Right lobe of liver (tissue), 6 donors: ENCODE measurements around the gene NRCAM. TPM values are rescaled to one million over a fixed set of nuclear protein-coding genes. Genes with fewer than 3 reads are reported as not detected.

Experiments used
- ATAC-seq, 4 donors: fragments of 200-7000 bp; cut with Tn5 transposase; one replicate each; pipeline ENCODE4 v1.9.1; 2020; ENCODE audit warnings: mild to moderate bottlenecking in 4 of 4, moderate library complexity in 4 of 4
- DNase-seq, 3 donors: peaks; one replicate each; pipeline ENCODE4 v3.0.0-alpha.2; 2020
- H3K27ac ChIP-seq, 3 donors: fragments of 200-600 bp; one replicate each; pipeline ENCODE4 v1.8.0; 2022
- H3K27me3 ChIP-seq, 2 donors: fragments of 200-600 bp; one replicate each; pipeline ENCODE4 v1.8.0; 2022
- H3K36me3 ChIP-seq, 4 donors: fragments of 200-600 bp; sonication (generic) in 1 of 4; one replicate each; pipeline versions ENCODE4 v1.5.1 to v1.8.0; 2017 to 2022; ENCODE audit warnings: control low read depth in 1 of 4
- H3K4me1 ChIP-seq, 4 donors: fragments of 200-600 bp; sonication (generic) in 1 of 4; one replicate each; pipeline versions ENCODE4 v1.5.1 to v1.8.0; 2017 to 2022; ENCODE audit warnings: control low read depth in 1 of 4
- H3K4me3 ChIP-seq, 3 donors: fragments of 200-600 bp; one replicate each; pipeline ENCODE4 v1.8.0; 2022
- H3K9me3 ChIP-seq, 4 donors: fragments of 200-600 bp; sonication (generic) in 1 of 4; one replicate each; pipeline versions ENCODE4 v1.5.1 to v1.8.0; 2017 to 2022; ENCODE audit warnings: control low read depth in 1 of 4
- CTCF ChIP-seq, 4 donors: fragments of 200-600 bp in 3 of 4; fragments of 450-650 bp in 1 of 4; IDR thresholded peaks; one replicate each; pipeline versions ENCODE4 v1.5.1 to v1.8.0; 2016 to 2022; ENCODE audit warnings: antibody characterized with exemption in 4 of 4, mild to moderate bottlenecking in 2 of 4
- POLR2A ChIP-seq: fragments of 450-650 bp; IDR thresholded peaks from one replicate; pipeline ENCODE4 v1.6.1; 2017; ENCODE audit warnings: antibody characterized with exemption, mild to moderate bottlenecking
- WGBS: methylation state at CpG from one replicate; pipeline ENCODE4 v1.1.6; 2018; ENCODE audit warnings: low coverage, low lambda C conversion rate; ENCODE audit not compliant: insufficient coverage; ENCODE audit errors: missing lambda C conversion rate; 5-methylcytosine and 5-hydroxymethylcytosine counted together
- intact Hi-C, 2 donors: fragments of 100-400 bp; cut with DNase I; formaldehyde crosslinking; loops; one replicate each; pipeline versions ENCODE4 v1.11.2 to v1.14.1; 2022
- total RNA-seq, 6 experiments: library from RNA; depleted of rRNA in 2 of 6; stranded (reverse); fragments of >200 nt in 2 of 6; fragmentation: NEBNext Ultra II Directional in 3 of 6; extraction: Animal tissue kit (Norgen Biotek cat#: 25700) in 3 of 6; gene quantifications; one replicate each; pipeline versions ENCODE4 v1.1.0 to v1.2.4, GENCODE V29; 2016 to 2023
- donor health status: DM: no; HTN: yes; CAD: no.
- donor health status: DM: no; HTN: no; CAD: no.
- donor health status: DM: no; HTN: no; CAD: no.
- donor health status: DM: no; HTN: yes; CAD: no.
- donor health status: DM: no; HTN: yes; CAD: no.

Gene NRCAM
- total RNA-seq, 6 experiments from 2014 or later: 0.16 to 1.9 (median 0.27) TPM

GRCh38 chr7:108222236-108222892 lies 233.9 kb downstream of the NRCAM start:
- no peaks in the 10 kb centered on the region for H3K27me3 ChIP-seq
- intact Hi-C loops: no loop called here
- TF ChIP-seq POLR2A: no peak
- TF ChIP-seq CTCF (IDR thresholded peaks at IDR 0.05): no peak
- DNase-seq (no peak), ATAC-seq (peak in 2 of 4 donors; percentile 40 to 43)
- H3K36me3 ChIP-seq: no peaks in the 10 kb centered on the region
- H3K9me3 ChIP-seq: no peaks in the 10 kb centered on the region
- H3K4me1 ChIP-seq: no peaks in the 10 kb centered on the region
- H3K4me3 ChIP-seq: no peak overlapping the region
- no peak overlapping the region for H3K27ac ChIP-seq
- 54% methylated on average over 7 of the region's 7 CpGs for WGBS

DNA sequence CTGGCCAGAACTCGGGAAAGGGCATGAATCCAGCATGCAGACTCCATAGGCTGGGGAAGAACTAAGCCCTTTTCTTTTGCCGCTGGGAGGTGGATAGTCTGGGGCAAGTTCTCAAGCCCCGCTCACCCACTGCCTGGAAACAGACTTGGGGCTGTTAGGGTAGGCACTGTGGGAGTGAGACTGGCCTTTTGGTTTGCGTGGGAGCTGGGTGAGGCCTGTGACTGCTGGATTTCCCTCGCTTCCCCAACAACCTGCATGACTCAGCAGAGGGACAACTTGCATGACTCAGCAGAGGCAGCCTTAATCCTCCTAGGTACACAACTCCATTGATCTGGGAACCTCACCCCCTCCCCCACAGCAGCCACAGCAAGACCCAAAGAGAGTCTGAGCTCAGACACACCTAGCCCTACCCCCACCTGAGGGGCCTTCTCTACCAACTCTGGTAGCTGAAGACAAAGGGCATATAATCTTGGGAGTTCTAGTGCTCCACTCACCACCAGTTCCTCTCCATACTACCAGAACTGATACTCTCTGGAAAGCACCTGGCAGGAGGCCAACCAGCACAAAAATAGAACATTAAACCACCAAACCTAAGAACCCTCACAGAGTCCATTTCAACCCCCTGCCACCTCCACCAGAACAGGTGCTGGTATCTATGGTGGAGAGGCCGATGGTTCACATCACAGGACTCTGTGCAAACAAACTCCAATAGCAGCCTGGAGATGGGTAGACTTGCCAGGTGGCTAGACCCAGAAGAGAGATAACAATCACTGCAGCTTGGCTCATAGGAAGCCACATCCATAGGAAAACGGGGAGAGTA lies 244.6 kb downstream of the NRCAM start:
- Histone ChIP-seq H3K27ac (no peak overlapping the region), H3K27me3 (no peaks in the 10 kb centered on the region), H3K4me1 (no peaks in the 10 kb centered on the region), H3K9me3 (no peaks in the 10 kb centered on the region), H3K36me3 (no peaks in the 10 kb centered on the region), H3K4me3 (no peak overlapping the region)
- WGBS: 42% methylated on average over 3 of the region's 7 CpGs
- peak in 1 of 4 donors; percentile 27 for ATAC-seq
- TF ChIP-seq CTCF (IDR thresholded peaks at IDR 0.05): no peak
- no peak for TF ChIP-seq POLR2A
- DNase-seq: no peak
- intact Hi-C loops: no loop called here

GRCh38 chr7:108210796-108211195 lies 245.4 kb downstream of the NRCAM start:
- 82% methylated on average over 3 of the region's 3 CpGs for WGBS
- H3K36me3 ChIP-seq: no peaks in the 10 kb centered on the region
- no peak overlapping the region for H3K27ac ChIP-seq
- no peaks in the 10 kb centered on the region for H3K9me3 ChIP-seq
- TF ChIP-seq CTCF (IDR thresholded peaks at IDR 0.05) (no peak), POLR2A (no peak)
- DNase-seq (no peak), ATAC-seq (no peak)
- no peaks in the 10 kb centered on the region for H3K4me1 ChIP-seq
- intact Hi-C loops: no loop called here
- H3K27me3 ChIP-seq: no peaks in the 10 kb centered on the region
- no peak overlapping the region for H3K4me3 ChIP-seq

DNA sequence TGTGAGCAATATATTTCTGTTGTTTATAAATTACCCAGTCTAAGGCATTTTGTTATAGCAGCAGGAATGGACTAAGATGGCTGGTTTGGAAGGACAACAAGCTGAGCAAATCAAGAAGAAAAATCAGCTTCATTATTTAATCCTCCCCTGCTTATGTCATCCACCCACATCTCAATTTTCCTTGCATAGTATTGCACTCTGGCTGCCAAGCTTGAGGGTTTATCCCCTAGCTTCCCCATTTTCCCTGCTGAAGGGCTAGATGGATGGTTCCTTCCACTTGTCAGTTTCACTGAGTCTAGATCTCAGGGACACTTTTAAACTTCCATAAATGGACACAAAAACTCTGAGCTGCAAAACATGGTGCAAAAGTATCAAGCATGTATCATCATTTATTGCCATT lies 250.9 kb downstream of the NRCAM start:
- ATAC-seq (no peak), DNase-seq (no peak)
- H3K27me3 ChIP-seq: no peaks in the 10 kb centered on the region
- no peaks in the 10 kb centered on the region for H3K9me3 ChIP-seq
- intact Hi-C loops: no loop called here
- no peak for TF ChIP-seq POLR2A
- no peak for TF ChIP-seq CTCF (IDR thresholded peaks at IDR 0.05)
- H3K4me3 ChIP-seq: no peak overlapping the region
- no peaks in the 10 kb centered on the region for H3K36me3 ChIP-seq
- H3K27ac ChIP-seq: no peak overlapping the region
- no peaks in the 10 kb centered on the region for H3K4me1 ChIP-seq
